NCI-H1048 (cell line): ENCODE data around the gene SLC12A5.

ENCODE experiments used
- DNase-seq: peaks from one replicate; lab custom pipeline; 2025; lab: John Stamatoyannopoulos, UW

SLC12A5 gene

GRCh38 chr20:46056027-46056833 lies 27.2 kb downstream of the SLC12A5 start:
- DNase-seq: no peak

GRCh38 chr20:46056970-46057855 lies 28.2 kb downstream of the SLC12A5 start:
- DNase-seq: peak; percentile 1

GRCh38 chr20:46057856-46058598 lies 29.0 kb downstream of the SLC12A5 start:
- no peak for DNase-seq

- DNase-seq: no peak
These were observed 29.7 kb downstream of the SLC12A5 start for GRCh38 chr20:46058599-46059281.

- no peak for DNase-seq
These were observed 31.4 kb downstream of the SLC12A5 start for GRCh38 chr20:46060301-46060881.

- DNase-seq: no peak
These were observed 32.0 kb downstream of the SLC12A5 start for GRCh38 chr20:46060975-46061374.

GRCh38 chr20:46062151-46062550 lies 33.1 kb downstream of the SLC12A5 start:
- DNase-seq: no peak

- no peak for DNase-seq
These were observed 33.6 kb downstream of the SLC12A5 start for GRCh38 chr20:46062621-46063020.

- DNase-seq: no peak
These were observed 34.1 kb downstream of the SLC12A5 start for GRCh38 chr20:46063151-46063550.

- DNase-seq: no peak
These were observed 34.6 kb downstream of the SLC12A5 start for GRCh38 chr20:46063652-46064054.

- DNase-seq: no peak
These were observed 36.0 kb downstream of the SLC12A5 start for GRCh38 chr20:46065006-46065405.

- no peak for DNase-seq
These were observed 36.7 kb downstream of the SLC12A5 start for GRCh38 chr20:46065691-46066090.

GRCh38 chr20:46070215-46070900 lies 41.3 kb downstream of the SLC12A5 start:
- DNase-seq: no peak

GRCh38 chr20:46071573-46071972 lies 42.6 kb downstream of the SLC12A5 start:
- DNase-seq: no peak

GRCh38 chr20:46073024-46073423 lies 44.0 kb downstream of the SLC12A5 start:
- DNase-seq: no peak

GRCh38 chr20:46073443-46073842 lies 44.4 kb downstream of the SLC12A5 start:
- no peak for DNase-seq

- no peak for DNase-seq
These were observed 45.0 kb downstream of the SLC12A5 start for GRCh38 chr20:46074006-46074405.

GRCh38 chr20:46076806-46077205 lies 47.8 kb downstream of the SLC12A5 start:
- no peak for DNase-seq

- no peak for DNase-seq
These were observed 48.8 kb downstream of the SLC12A5 start for GRCh38 chr20:46077642-46078305.

GRCh38 chr20:46078954-46079353 lies 49.9 kb downstream of the SLC12A5 start:
- no peak for DNase-seq
